Hematopoietic multipotent progenitor cell treated with erythropoietin and hydrocortisone succinate and interleukin-3 and kit ligand, for 4 days (in vitro differentiated cells): Measurements from ENCODE around the gene INPP5A.
"Not testable (repeated sequence)": the region's sequence is repeated elsewhere in the genome, so short reads cannot be mapped to it uniquely, and the experiment has no call there.

ENCODE experiments used
- DNase-seq: peaks from one replicate; pipeline ENCODE4 v3.0.0-alpha.2; 2015

INPP5A gene

DNA sequence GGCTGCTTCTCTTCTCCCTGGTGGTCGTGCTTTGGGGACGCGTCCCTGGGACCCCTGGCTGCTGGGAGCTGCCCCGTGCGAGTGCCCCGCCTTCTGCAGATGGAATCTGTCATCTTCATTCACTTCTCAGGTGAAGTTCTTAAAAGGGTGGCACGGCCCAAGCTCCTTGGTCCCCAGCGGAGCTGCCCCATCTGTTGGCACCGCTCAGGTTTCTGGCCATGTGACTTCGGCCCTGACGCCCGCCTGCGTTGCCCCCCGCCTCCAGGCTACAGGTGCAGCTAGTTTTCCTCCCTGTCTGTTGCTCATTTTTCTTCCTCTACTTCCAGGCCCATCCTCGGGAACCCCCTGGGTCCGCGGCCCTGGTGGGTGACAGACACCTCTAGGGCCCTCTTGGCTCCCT, 255.2 kb downstream of the INPP5A start:
- no peak for DNase-seq

DNA sequence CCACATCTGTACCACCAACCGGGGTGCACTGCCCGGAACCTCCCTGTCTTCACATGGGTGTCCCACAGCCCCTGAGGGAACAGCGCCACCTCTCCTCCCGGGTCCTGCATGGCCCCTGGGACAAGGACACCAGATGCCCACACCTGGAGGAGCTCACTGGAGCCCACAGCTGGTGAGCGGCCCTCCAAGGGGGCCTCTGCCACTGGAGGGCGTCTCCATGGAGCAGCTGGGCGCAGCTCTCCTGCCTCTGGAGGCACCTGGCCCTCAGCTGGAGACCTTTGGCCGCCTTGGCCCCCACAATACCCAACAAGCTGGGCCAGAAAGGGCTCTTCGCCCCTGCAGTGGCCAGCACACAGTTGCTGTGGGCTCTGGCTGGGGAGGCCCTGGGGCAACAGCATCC, 255.6 kb downstream of the INPP5A start:
- no peak for DNase-seq

DNA sequence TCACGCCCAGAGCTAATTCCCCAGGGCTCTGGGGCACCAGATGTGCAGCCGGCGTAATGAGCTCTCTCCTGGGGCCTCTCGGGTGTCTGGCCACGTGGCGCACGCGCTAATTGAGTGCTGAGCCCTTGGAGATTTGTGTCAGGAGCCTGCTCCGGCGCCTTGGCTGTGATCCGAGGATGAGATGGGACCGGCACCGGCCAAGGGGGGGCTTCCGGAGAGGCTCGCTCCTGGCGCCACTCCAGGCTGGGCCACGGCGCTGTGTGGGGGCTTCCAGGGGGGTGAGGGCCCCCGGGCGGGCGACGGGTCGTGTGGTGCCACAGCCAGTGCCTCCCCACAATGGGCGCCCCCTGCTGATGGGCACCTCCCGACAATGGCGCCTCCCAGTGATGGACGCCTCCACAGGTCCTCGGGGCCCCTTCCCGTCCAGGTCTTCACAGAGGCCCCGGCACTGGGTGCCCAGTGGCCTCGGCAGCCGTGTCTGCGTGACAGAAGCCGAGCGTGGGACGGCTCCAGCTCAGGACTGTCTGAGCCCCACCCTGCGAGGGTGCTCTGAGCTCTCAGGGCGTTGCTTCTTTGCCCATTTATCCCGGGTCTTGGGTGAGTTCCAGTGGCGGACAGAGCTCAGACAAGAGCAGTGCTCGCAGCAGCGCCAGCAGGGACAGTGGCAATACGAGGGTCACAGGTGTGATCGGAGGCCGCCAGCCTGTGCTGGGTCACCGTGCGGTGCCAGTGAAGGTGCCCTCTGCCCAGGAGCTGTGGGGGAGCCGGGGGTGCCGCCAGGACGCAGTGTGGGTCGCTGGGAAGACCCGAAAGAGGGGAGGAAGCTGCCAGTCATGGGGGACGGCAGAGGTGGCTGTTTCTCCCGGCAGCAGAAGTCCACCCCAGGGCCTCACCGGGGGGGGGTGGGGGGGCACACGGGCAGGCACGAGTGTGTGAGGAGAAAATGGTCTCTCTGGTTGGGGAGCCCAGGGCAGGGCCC, 256.6 kb downstream of the INPP5A start:
- DNase-seq, result no peak

DNA sequence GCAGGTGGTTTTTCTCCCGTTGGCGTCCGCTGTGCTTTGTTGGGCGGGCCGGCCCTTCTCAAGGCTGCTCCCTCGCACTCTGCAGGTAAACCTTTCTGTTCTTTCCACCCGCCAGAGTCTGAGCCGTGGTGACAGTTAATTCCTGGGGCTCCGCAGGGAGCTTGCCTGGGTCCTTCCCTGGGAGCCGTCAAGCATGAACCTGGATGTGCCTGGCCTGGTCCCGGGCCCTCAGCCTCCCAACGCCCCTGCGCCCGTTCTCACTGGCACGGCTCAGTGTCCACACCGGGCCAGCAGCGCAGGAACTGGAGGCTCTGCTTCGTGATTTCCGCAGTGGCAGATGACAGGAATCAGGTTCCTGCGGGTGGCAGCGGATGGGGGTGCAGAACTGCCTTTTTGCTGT, 259.3 kb downstream of the INPP5A start:
- DNase-seq, result no peak

DNA sequence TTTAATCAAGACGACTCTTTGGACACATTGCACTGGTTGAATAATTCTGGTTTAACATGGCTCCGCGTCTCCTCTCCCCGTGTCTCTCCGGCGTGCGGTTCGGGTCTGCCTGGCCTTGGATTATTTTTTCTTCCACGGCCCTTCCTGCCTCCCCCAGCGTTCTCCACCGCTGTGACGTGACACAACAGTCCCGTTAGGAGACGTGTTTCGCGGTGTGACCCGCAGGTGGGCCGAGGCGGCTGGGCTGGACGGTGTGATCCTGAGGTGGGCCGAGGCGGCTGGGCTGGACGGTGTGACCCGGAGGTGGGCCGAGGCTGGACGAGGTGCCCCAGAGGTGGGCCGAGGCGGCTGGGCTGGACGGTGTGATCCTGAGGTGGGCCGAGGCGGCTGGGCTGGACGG, 260.4 kb downstream of the INPP5A start:
- DNase-seq, result not testable (repeated sequence)

DNA sequence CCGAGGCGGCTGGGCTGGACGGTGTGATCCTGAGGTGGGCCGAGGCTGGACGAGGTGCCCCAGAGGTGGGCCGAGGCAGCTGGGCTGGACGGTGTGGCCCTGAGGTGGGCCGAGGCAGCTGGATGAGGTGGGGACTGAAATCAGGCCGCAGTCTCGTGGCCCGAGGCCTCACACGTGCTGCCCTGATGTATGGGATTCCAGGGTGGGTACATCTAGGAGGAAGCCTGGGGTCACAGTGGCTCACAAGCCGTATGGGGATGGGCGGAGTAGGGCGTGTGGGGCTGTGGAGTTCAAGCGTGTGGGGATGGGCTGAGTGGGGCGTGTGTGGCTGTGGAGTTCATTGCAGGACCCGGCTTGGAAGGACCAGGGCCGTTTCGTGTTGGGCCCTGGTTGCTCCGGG, 260.8 kb downstream of the INPP5A start:
- no peak for DNase-seq

DNA sequence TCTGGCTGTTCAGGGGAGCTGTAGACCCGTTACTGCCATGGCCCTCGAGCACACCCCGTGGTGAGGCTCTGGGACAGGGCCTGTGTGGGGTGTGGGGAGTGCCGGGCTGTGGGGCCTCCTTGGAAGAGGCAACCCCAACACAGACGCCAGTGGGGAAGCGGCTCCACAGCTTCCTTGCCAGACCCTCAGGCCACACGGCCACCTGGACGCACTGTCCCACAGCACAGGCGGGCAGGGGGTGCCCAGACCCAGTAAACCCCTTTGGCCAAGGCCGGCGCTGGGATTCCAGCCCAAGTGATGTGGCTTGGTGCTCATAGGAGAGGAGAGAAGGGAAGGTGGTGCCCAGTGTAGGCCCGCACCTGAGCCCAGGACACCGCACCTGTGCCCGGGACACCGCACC, 261.3 kb downstream of the INPP5A start:
- no peak for DNase-seq

DNA sequence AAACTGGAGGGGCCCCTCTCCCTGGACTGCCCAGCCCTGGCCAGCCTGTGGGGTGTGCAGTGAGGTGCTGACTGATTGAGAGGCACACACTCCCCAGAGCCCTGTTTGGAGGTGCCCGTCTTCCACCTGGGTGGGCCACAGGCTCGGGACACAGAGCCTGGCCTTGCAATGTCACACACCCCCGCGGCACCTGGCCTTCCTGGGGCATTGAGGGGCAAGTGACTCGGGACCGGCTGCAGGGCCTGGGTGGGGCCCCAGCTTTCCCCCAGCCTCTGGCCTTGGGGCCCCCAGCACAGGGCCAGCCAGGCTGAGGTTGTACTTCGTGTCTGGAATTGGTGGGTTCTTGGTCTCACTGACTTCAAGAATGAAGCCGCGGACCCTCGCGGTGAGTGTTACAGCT, 262.3 kb downstream of the INPP5A start:
- no peak for DNase-seq

DNA sequence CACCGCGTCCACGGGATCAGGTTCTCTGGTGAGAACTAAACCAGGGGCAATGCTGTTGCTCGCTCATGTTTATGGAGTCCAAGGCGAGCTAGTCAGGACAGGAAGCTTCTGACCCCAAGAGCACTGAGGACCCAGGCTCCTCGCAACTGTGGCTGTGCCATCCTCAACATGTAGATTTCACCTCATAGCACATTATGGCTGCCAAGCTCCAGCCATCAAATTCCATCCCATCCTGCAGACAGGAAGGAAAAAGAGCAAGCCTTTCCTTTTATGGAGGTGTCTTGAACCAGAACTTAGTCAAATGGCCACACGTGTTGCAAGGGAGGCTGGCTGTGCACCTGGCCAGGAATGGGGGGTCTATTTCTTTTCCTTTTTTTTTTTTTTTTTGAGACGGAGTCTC, 264.5 kb downstream of the INPP5A start:
- no peak for DNase-seq

DNA sequence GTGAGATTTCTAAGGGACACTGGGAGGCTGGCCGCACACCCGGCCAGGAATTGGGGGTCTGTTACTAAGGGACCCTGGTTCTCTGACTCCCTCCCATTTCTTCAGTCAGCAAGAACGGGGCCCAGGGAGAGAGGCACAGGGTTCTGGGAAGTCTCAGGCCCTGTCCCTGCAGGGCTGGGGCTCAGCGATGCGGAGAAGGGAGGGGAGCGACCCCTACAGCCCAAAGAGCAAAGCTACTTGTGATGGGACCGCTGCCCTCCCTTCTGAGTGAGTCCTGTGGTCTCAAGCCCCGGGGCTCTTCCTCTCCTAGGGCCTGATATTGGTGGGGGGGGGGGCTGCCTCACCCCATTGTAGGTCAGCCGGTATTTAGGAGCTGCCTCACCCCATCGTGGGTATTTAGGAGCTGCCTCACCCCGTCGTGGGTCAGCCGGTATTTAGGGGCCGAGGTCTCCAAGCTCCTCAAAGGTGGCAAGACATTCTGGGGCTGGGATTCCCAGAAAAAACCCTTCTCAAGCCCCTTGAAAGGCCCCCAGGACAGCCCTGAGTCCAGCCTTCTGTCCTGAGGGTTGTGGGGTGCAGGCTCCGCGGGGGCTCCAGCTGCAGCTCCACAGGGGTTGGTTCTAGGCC, 265.2 kb downstream of the INPP5A start:
- DNase-seq, result no peak

DNA sequence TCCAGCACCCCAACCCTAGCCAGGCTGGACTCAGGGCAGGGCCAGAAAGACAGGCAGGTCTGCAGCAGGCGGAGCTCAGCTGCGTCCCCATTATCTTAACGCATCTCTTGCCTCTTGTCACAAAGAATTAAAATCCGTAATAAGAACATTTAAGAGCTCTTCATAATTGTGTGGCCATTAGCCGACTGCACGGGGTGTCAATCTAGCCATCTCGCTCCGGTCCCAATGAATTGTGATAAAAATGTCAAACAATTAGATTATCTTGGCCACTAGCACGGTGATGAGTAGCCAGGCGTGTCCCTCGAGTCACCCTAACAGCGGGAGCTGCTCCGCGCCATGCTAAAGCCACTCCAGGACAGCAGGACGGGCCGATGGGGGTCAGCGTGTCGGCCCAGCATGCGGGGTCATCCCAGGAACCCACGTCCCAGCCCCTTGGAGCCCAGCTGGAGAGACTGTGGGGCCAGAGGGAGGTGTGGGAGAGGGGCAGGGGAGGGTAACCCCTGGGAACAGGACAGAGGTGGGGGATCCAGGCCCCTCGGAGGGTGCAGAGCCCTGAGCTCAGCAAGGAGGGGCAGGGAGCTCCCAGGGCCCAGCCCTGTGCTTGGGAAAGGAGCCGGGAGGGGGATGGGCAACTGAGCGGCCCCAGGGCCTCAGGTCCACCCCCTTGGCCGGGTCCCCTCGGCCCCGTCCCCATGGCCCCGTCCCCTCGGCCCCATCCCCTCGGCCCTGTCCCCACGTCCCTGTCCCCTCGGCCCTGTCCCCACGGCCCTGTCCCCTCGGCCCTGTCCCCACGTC, 266.0 kb downstream of the INPP5A start:
- no peak for DNase-seq

DNA sequence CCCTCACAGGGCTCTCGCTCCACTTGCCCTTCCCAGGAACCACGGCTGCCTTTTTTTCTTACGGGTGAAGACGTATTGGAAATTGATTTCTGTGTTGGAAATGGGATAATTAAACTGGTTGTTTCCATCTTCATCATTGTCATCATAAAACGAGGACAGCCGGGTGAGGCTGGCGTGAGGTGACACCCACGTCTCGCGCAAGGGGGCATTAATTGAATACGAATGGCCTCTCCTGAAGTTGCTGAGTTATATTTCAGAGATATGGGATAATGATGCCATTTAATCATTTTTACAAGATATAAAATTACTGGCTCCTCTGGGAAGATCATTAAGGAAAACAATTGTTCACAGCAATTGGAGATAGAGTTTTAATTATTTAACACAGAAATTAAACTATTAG, 266.7 kb downstream of the INPP5A start:
- DNase-seq, result no peak

DNA sequence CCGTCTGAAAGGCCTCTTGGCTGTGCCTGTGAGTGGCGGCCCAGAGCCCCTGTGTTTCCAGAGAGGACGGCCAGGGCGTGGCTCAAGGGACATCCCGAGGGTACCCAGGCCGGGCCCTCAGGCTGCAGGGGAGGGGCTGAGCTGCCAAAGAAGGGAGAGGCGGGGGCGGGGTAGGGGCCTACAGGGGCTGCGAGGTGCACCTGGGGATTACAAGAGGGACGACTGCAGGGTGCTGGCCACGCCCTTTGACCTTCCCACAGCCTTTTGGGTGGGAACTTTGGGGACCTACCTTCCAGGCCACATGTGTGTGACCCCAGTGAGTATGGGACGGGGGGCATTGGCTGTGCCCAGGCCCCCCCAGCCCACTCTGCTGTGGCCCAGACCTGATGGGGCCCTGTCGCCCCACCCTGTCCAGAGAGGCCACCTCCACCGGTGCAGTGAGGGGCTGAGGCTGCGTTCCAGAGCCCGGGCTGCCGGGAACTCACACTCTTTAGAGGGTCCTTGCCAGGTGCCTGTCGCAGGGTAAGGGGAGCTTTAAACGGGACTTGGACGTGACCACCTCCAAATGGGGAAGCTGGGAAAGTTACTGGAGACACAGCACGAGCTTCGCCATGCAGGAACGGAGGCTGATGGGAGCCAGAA, 267.3 kb downstream of the INPP5A start:
- no peak for DNase-seq

DNA sequence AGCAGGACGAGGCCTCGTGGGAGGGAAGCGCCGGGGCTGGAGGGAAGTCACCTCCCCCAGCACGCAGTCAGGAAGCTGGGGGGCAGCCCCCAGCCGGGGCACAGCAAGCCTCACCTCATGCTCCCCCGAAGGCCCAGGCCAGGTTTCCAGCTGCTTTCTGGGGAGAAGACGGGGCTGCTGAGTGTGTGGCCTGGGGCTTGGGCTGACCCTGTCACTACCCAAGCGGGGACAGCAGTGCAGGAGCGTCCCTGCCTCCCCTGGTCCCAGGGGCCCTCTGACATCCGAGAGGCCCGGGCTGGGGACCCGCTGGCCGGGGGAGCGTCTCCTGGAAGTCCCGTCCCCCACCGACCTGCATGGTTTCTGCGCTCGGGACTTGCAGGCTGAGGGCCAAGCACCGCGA, 268.0 kb downstream of the INPP5A start:
- no peak for DNase-seq

DNA sequence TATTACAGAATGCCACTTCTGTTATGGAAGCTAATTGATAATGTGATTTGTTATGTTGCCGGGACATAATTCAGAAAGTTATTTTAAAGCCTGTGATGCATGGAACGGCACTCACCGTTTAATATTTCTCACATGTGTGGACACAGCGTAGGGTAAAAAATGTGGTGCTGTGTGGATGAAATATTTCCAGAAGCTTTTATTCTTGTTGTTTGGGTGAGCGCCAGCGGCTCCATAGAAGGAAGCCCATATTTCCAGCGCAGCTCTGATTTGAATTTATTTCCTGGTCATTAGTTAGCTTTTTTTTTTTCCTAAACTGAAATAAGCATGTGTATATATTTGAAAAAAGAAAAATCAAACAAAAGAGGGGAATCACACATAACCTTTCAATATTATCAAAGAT, 268.5 kb downstream of the INPP5A start:
- DNase-seq, result no peak

DNA sequence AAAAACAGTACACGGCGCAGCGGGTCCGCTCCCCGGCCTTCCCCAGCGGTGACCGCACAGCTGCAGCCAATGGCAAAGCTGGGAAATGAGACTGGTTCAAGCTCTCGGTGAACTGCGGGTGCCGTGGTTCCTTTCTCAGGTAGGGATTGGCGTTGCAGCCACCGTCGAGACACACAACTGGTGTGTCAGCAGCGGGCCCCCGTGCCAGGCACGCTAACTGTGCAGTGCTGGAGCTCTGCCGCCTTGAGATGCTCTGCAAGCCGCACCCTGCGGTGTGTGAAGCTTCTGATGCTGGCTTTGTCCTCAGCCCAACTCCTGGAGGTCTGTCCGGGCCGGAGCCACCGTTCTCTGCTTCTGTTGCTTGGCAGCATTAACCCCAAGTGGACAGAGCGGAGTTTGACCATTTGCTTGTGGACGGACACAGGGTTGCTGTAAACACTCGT, 269.0 kb downstream of the INPP5A start:
- no peak for DNase-seq

DNA sequence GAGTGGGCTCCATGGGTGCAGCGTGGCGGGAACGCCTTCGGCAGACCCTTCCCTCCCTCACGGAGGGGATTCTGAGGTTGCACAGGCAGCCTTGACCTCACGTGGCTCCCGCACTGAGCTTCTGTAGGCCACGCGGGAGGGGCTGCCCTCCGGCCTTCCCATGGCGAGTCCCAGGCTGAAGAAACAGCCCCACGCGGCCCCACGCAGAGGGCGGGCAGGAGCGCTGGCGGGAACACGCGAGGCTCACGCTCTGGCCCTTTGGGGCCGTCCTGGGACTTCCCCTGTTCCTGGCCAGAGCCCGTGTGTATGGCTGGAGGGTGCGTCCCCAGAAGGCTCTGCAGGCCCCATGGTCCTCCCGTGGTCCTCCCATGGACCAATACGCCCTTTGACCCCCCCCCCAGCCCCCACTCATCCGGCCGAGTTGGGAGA, 270.0 kb downstream of the INPP5A start:
- no peak for DNase-seq

DNA sequence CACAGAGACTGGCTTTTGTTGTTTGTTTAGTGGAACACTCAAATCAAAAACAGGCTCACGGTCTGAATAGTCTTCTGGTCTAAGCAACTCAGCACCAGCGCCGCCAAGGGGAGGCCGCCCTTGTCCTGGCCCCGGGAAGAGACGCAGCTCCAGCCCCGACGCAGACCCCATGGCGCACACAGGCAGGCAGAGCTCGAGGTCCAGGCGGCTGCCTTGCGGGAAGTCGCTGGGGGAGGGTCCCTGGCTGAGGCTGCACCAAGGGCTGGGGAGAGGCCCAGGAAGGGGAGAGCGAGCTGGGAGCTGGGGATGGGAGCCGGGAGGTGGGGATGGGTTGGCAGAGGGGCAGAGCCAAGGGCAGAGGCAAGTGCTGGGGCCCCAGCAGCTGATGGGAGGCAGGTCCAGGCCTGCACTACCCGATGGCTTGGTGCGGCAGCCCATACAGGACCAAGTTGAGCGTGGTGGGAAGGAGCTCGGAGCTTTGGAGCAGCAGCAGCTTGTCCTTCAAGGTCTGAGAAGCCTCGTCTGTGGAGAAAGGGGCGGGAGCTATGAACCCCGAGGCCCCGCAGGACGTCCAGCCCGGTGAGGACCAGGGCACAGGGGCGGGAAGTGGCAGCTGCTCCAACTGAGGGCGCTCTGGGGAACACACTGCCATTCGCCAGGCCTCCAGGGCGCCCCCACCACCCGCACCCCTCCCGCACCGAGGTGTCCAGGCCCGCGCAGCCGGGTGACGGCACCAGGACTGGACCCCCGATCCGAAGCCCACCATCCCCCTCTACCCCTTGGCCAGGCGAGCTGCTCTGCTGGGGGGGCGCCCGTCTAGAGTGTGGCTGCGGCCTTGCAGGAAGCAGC, 271.0 kb downstream of the INPP5A start:
- DNase-seq, result no peak

DNA sequence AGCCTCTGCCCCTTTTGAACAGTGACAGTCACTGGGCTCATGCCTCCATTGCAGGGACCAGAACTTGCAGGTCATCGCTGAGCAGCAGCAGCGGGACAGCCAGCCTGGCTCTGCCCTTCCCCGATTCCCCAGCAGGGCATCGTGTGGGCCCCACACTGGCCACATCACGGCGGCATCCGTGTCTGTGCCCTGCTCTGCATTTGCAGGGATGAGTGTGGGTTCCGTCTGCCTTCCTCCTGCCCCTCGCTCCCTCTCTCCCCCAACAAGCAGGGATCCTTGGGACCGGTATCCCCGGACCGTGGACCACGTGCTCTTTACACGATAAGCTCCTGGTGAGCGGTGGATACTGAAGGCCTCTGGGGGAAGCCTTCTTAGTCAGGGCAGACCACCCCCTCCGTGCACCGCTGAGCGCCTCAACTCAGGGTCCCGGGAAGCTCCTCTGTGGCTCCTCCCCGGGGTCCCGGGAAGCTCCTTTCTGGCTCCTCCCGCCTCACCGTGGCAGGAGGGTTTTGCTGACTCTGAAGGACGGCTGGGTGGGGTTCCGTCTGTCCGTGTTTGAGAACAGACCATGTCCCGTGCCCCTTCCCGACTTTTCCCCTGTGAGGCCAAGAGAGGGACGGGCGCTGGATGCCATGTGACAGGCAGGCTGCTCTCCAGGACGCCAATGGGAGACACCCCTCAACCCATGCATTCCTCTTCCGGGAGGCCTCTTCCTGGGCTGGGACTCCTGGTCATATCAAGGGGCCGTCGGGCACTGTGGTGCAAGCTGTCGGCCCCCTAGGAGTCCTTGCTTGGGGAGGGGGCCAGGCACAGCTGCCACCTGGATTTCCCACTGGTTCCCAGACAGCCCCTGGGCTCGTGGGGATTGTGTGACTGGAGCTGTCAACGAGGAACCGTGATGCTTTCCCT, 271.9 kb downstream of the INPP5A start:
- no peak for DNase-seq

DNA sequence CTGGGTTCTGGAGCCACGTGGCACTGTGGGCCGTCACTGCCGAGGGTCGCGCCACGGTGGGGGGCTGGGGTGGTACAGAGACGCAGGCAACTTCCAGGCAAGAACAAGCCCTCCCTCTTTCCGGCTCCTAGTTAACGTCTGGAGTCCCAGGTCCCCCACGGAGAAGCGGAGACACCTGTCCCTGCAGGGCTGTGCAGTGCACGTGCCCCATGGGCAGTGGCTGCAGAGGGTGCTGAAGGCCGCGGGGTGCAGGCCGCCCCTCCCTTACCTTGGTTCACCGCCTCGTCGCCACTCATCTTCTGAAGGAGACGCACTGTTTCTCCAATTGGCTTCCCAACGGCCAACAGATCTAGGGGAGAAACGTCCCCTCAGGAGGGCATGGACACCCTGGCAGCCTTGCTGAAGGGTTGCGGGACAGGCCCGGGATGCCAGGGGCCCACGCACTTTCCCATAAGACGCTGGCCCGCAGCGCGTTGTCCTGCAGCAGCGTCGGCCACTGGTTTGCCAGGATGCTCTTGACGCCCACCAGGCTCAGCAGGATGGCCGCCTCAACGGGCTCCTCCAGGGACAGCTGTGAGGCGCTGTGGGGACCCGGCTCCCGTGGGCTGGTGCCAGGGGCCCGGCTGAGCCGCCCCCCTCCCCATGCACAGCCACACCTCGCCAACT, 272.7 kb downstream of the INPP5A start:
- no peak for DNase-seq
